HepG2 (cell line): ENCODE measurements around the gene ZNF638. TPM values are rescaled to one million over a fixed set of nuclear protein-coding genes. Genes with fewer than 3 reads are reported as not detected.
A peak's percentile ranks its signal among the peaks of the same experiment; 100 is the strongest.

ENCODE experiments used
- ASH2L ChIP-seq: fragments of 300-600, 200-600 bp; sonication (generic); IDR thresholded peaks from 2 replicates; pipeline ENCODE4 v1.7.0; 2017; ENCODE audit warnings: low read depth, mild to moderate bottlenecking, moderate library complexity, mixed read lengths, low read length; ENCODE audit not compliant: insufficient read length
- BORCS8-MEF2B ChIP-seq: sonication (generic); formaldehyde crosslinking; IDR thresholded peaks from 2 replicates; pipeline ENCODE4 v1.8.0; 2022; ENCODE audit warnings: mild to moderate bottlenecking, missing genetic modification reagents
- DNMT3B ChIP-seq: conservative IDR thresholded peaks from 2 replicates; pipeline ENCODE4 v1.6.1; 2016; ENCODE audit warnings: missing biosample characterization, control low read depth
- ELF4 ChIP-seq: sonication (generic); formaldehyde crosslinking; IDR thresholded peaks from 2 replicates; pipeline ENCODE4 v1.5.0; 2020; ENCODE audit warnings: missing genetic modification reagents, mild to moderate bottlenecking, moderate library complexity, borderline replicate concordance
- FOXM1 ChIP-seq: sonication (generic); formaldehyde crosslinking; IDR thresholded peaks from 2 replicates; pipeline ENCODE4 v1.5.0; 2020; ENCODE audit warnings: missing genetic modification reagents
- HNRNPL ChIP-seq: fragments of 200-400 bp; formaldehyde crosslinking; IDR thresholded peaks from 2 replicates; pipeline ENCODE4 v1.6.1; 2017; ENCODE audit warnings: mild to moderate bottlenecking, low read depth, low read length
- KDM3A ChIP-seq: IDR thresholded peaks from 2 replicates; pipeline ENCODE4 v1.6.1; 2018; ENCODE audit warnings: low read depth, missing compliant biosample characterization
- KMT2A ChIP-seq: sonication (generic); formaldehyde crosslinking; IDR thresholded peaks from 2 replicates; pipeline ENCODE4 v1.4.0; 2020; ENCODE audit warnings: missing genetic modification reagents
- MAFF ChIP-seq: IDR thresholded peaks from 2 replicates; pipeline ENCODE4 v1.6.1; 2011; ENCODE audit warnings: low read depth, low read length, improper control_type of control experiment
- MEIS1 ChIP-seq: sonication (generic); formaldehyde crosslinking; IDR thresholded peaks from 2 replicates; pipeline ENCODE4 v1.9.0; 2021; ENCODE audit warnings: mild to moderate bottlenecking, missing genetic modification reagents, moderate library complexity, borderline replicate concordance
- NFYC ChIP-seq: IDR thresholded peaks from 2 replicates; pipeline ENCODE4 v1.6.1; 2016; ENCODE audit warnings: missing genetic modification reagents, missing compliant biosample characterization
- TCF7L2 ChIP-seq: IDR thresholded peaks from 2 replicates; pipeline ENCODE4 v1.6.1; 2011; ENCODE audit warnings: mild to moderate bottlenecking, low read depth, low read length, moderate library complexity
- TEAD3 ChIP-seq: optimal IDR thresholded peaks from 2 replicates; pipeline ENCODE3; 2016; ENCODE audit warnings: borderline replicate concordance
- ZNF160 ChIP-seq: sonication (generic); formaldehyde crosslinking; IDR thresholded peaks from 2 replicates; pipeline ENCODE4 v1.8.0; 2022; ENCODE audit warnings: mild to moderate bottlenecking, inconsistent platforms, missing genetic modification reagents
- ZNF451 ChIP-seq: sonication (generic); formaldehyde crosslinking; IDR thresholded peaks from 2 replicates; pipeline ENCODE4 v1.5.0; 2020; ENCODE audit warnings: mild to moderate bottlenecking, missing genetic modification reagents
- ZNF766 ChIP-seq: sonication (generic); formaldehyde crosslinking; IDR thresholded peaks from 2 replicates; pipeline ENCODE4 v1.5.0; 2020; ENCODE audit warnings: missing genetic modification reagents, borderline replicate concordance
- ZNF775 ChIP-seq: sonication (generic); formaldehyde crosslinking; IDR thresholded peaks from 2 replicates; pipeline ENCODE4 v1.4.0; 2020; ENCODE audit warnings: missing genetic modification reagents, mild to moderate bottlenecking, moderate library complexity, borderline replicate concordance
- polyA plus RNA-seq, 8 experiments: library from polyadenylated mRNA; depleted of rRNA in 3 of 8; stranded (reverse) in 7 of 8; unstranded in 1 of 8; fragments of >200 nt; fragmentation: Illumina TruSeq in 4 of 8; extraction: Trizol in 4 of 8; gene quantifications; 2 replicates each; pipeline versions ENCODE4 v1.2.1 to v1.2.3, GENCODE V29; 2011 to 2016; ENCODE audit warnings: low read depth in 4 of 8, missing spikeins in 1 of 8, mixed read lengths in 1 of 8; ENCODE audit not compliant: insufficient read depth in 1 of 8
- total RNA-seq, 5 experiments: library from RNA; depleted of rRNA; stranded (reverse); fragments of >200 nt; fragmentation: Illumina TruSeq; extraction: Trizol; gene quantifications; 2 replicates each; pipeline ENCODE4 v1.2.3, GENCODE V29; 2016; ENCODE audit warnings: low read depth in 1 of 5
- TF ChIP-seq, protein P1 (sequence below): sonication (generic); formaldehyde crosslinking; IDR thresholded peaks from 2 replicates; pipeline ENCODE4 v1.5.0; 2020; ENCODE audit warnings: mild to moderate bottlenecking, missing genetic modification reagents, borderline replicate concordance
- TF ChIP-seq, protein P2 (sequence below): IDR thresholded peaks from 2 replicates; pipeline ENCODE4 v1.6.1; 2016; ENCODE audit warnings: mild to moderate bottlenecking
- TF ChIP-seq, protein P3 (sequence below): sonication (generic); formaldehyde crosslinking; IDR thresholded peaks from 2 replicates; pipeline ENCODE4 v1.8.1; 2023; ENCODE audit warnings: missing genetic modification reagents, inconsistent platforms, borderline replicate concordance
- TF ChIP-seq, protein P4 (sequence below): IDR thresholded peaks from 2 replicates; pipeline ENCODE4 v1.6.1; 2016; ENCODE audit warnings: low read depth
- TF ChIP-seq, protein P5 (sequence below): sonication (generic); formaldehyde crosslinking; IDR thresholded peaks from 2 replicates; pipeline ENCODE4 v1.8.0; 2023; ENCODE audit warnings: mild to moderate bottlenecking, missing genetic modification reagents

The ZNF638 gene
- total and polyA plus RNA-seq, 2 of the 13 experiments (the other 11 are each of a cell fraction or from before 2014, with no cell fraction given), result 92.7 to 144 TPM

DNA sequence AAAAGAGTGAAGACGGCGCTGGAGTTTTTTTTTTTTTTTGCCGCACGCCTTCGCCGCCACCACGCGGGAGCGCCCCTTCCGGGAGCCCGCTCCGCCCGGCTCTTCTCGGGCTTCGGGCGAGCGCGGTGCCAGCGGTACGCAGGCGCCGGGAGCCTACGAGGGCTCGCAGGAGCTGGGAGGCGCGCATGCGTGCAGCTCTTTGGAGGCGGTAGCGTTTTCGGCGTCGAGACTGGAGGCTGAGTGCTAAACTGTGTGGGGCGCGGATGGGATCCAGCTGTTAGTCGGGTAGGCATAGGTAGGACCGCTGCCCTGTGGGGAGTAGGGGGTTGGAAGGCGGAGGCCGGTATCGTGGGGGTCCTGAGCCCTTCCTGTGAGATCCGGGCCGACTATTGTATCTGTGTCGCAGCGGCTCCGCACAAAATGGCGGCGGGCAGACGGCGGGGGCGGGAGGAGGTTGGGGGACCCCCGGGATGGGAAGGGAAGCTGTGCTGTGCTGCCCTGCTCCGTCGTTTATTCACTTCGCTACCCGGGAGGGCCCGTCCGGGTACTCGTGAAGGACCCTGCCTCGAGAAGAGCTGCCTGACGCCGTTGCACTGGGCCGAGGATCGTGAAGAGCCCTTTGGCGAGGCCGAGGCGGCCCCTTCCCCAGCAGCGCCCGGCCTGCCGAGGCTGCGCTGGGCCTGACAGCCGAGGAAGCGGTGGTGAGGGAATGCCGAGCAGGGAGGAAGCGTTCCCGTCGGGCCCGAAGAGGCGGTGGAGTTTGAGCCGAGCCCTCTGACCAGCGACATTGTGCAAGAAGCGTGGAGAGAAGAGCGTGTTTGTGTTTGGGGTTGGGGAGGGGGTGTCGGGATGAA lies at the start of gene ZNF638 (continued):
- TF ChIP-seq, protein P1, sequence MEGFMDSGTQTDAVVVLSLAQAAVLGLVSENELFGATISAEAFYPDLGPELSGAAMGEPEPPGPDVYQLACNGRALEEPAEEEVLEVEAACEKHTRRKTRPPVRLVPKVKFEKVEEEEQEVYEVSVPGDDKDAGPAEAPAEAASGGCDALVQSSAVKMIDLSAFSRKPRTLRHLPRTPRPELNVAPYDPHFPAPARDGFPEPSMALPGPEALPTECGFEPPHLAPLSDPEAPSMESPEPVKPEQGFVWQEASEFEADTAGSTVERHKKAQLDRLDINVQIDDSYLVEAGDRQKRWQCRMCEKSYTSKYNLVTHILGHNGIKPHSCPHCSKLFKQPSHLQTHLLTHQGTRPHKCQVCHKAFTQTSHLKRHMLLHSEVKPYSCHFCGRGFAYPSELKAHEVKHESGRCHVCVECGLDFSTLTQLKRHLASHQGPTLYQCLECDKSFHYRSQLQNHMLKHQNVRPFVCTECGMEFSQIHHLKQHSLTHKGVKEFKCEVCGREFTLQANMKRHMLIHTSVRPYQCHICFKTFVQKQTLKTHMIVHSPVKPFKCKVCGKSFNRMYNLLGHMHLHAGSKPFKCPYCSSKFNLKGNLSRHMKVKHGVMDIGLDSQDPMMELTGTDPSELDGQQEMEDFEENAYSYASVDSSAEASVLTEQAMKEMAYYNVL (CRISPR knock-in tag), result peak; percentile 70
- TF ChIP-seq ASH2L (peak; percentile 97), MEIS1 (CRISPR knock-in tag) (peak; percentile 61), FOXM1 (CRISPR knock-in tag) (no peak), ZNF775 (CRISPR knock-in tag) (no peak), KMT2A (CRISPR knock-in tag) (peak; percentile 85; the same call in 1 of the 2 replicates), TEAD3 (peak; percentile 67), HNRNPL (no peak), MAFF (no peak), ELF4 (peak; percentile 70; the same call in 1 of the 2 replicates), KDM3A (CRISPR knock-in tag) (peak; percentile 58; the same call in 1 of the 2 replicates), NFYC (no peak), ZNF766 (CRISPR knock-in tag) (no peak; the same call in 1 of the 2 replicates), ZNF160 (CRISPR knock-in tag) (0 out of 2 replicates have a peak, but pooled peaks have one; percentile 1), ZNF451 (peak; percentile 80), BORCS8-MEF2B (CRISPR knock-in tag) (peak; percentile 95; the same call in 1 of the 2 replicates), TCF7L2 (no peak), DNMT3B (CRISPR knock-in tag) (peak; percentile 81)
- TF ChIP-seq, protein P2, sequence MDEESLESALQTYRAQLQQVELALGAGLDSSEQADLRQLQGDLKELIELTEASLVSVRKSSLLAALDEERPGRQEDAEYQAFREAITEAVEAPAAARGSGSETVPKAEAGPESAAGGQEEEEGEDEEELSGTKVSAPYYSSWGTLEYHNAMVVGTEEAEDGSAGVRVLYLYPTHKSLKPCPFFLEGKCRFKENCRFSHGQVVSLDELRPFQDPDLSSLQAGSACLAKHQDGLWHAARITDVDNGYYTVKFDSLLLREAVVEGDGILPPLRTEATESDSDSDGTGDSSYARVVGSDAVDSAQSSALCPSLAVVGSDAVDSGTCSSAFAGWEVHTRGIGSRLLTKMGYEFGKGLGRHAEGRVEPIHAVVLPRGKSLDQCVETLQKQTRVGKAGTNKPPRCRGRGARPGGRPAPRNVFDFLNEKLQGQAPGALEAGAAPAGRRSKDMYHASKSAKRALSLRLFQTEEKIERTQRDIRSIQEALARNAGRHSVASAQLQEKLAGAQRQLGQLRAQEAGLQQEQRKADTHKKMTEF (CRISPR knock-in tag), result peak; percentile 75
- TF ChIP-seq, protein P3, sequence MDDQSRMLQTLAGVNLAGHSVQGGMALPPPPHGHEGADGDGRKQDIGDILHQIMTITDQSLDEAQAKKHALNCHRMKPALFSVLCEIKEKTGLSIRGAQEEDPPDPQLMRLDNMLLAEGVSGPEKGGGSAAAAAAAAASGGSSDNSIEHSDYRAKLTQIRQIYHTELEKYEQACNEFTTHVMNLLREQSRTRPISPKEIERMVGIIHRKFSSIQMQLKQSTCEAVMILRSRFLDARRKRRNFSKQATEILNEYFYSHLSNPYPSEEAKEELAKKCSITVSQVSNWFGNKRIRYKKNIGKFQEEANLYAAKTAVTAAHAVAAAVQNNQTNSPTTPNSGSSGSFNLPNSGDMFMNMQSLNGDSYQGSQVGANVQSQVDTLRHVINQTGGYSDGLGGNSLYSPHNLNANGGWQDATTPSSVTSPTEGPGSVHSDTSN (CRISPR knock-in tag), result no peak; the same call in 1 of the 2 replicates
- TF ChIP-seq, protein P4, sequence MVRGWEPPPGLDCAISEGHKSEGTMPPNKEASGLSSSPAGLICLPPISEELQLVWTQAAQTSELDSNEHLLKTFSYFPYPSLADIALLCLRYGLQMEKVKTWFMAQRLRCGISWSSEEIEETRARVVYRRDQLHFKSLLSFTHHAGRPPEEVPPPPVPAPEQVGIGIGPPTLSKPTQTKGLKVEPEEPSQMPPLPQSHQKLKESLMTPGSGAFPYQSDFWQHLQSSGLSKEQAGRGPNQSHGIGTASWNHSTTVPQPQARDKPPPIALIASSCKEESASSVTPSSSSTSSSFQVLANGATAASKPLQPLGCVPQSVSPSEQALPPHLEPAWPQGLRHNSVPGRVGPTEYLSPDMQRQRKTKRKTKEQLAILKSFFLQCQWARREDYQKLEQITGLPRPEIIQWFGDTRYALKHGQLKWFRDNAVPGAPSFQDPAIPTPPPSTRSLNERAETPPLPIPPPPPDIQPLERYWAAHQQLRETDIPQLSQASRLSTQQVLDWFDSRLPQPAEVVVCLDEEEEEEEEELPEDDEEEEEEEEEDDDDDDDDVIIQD (CRISPR knock-in tag), result no peak
- TF ChIP-seq, protein P5, sequence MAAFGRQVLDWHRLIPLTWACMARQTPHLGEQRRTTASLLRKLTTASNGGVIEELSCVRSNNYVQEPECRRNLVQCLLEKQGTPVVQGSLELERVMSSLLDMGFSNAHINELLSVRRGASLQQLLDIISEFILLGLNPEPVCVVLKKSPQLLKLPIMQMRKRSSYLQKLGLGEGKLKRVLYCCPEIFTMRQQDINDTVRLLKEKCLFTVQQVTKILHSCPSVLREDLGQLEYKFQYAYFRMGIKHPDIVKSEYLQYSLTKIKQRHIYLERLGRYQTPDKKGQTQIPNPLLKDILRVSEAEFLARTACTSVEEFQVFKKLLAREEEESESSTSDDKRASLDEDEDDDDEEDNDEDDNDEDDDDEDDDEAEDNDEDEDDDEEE (CRISPR knock-in tag), result peak; percentile 96
